Keratinocyte (primary cell): ENCODE results near the gene RTEL1.

ENCODE experiments used
- CTCF ChIP-seq, 3 experiments: IDR thresholded peaks in 1 of 3; conservative IDR thresholded peaks in 1 of 3; optimal IDR thresholded peaks in 1 of 3; 2 replicates in 2 of 3; 3 replicates in 1 of 3; pipeline versions ENCODE3 to v1.5.1; 2011; ENCODE audit warnings: low read length in 3 of 3, mild to moderate bottlenecking in 3 of 3, moderate library complexity in 2 of 3, control low read depth in 1 of 3, inconsistent platforms in 1 of 3; ENCODE audit not compliant: insufficient read depth in 2 of 3; ENCODE audit errors: extremely low read depth in 1 of 3
- EZH2 ChIP-seq: IDR thresholded peaks from one replicate; pipeline ENCODE4 v1.6.1; 2012; ENCODE audit warnings: inconsistent platforms, mild to moderate bottlenecking, low read length, moderate library complexity

DNA sequence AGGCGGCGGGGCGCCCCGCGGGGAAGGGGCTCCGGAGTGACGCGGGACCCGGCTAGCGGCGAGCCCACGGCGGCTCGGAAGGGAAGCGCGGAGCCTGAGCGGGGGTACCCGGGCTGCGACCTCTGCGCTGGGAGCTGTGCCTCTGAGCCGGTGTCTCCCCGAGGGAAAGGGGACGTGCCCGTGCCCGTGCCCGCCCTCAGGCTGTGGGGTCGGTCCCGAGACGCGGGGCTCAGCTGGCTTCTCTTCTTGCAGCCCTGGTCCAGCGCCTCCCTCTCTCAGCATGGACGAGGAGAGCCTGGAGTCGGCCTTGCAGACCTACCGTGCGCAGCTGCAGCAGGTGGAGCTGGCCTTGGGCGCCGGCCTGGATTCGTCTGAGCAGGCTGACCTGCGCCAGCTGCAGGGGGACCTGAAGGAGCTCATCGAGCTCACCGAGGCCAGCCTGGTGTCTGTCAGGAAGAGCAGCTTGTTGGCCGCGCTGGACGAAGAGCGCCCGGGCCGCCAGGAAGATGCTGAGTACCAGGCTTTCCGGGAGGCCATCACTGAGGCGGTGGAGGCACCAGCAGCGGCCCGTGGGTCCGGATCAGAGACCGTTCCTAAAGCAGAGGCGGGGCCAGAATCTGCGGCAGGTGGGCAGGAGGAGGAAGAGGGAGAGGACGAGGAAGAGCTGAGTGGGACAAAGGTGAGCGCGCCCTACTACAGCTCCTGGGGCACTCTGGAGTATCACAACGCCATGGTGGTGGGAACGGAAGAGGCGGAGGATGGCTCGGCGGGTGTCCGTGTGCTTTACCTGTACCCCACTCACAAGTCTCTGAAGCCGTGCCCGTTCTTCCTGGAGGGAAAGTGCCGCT, 50.4 kb downstream of the RTEL1 start:
- no peak for TF ChIP-seq EZH2
- TF ChIP-seq CTCF (optimal IDR thresholded peaks at IDR 0.05 in 1 of 3, IDR thresholded peaks at IDR 0.05 in 1 of 3, conservative IDR thresholded peaks at IDR 0.05 in 1 of 3; ENCODE audit: extremely low read depth in 1 of 3, insufficient read depth in 2 of 3, low read length in 3 of 3): no peak
